Effector memory CD4-positive, alpha-beta T cell (primary cell): ENCODE data around the gene TDRD3.

Source experiments
- DNase-seq, 3 donors: peaks; one replicate each; pipeline ENCODE4 v3.0.0-alpha.2; 2020
- H3K27ac ChIP-seq: 2 replicates; pipeline ENCODE4 v1.7.0; 2013; ENCODE audit warnings: mild to moderate bottlenecking, low read length, moderate library complexity; ENCODE audit not compliant: insufficient read depth, poor library complexity, severe bottlenecking
- H3K27me3 ChIP-seq: replicated peaks from 2 replicates; pipeline ENCODE4 v1.7.0; 2013; ENCODE audit warnings: mild to moderate bottlenecking, low read length; ENCODE audit not compliant: insufficient read depth, control insufficient read depth, poor library complexity, severe bottlenecking
- H3K36me3 ChIP-seq: 2 replicates; pipeline ENCODE4 v1.7.0; 2013; ENCODE audit warnings: mild to moderate bottlenecking, low read length, moderate library complexity; ENCODE audit not compliant: control insufficient read depth, insufficient read depth
- H3K4me1 ChIP-seq: 2 replicates; pipeline ENCODE4 v1.7.0; 2013; ENCODE audit warnings: low read length, mild to moderate bottlenecking; ENCODE audit not compliant: control insufficient read depth, insufficient read depth, poor library complexity, severe bottlenecking
- H3K4me3 ChIP-seq: 2 replicates; pipeline ENCODE4 v1.7.0; 2013; ENCODE audit warnings: low read length, low read depth, mild to moderate bottlenecking; ENCODE audit not compliant: insufficient read depth, poor library complexity, severe bottlenecking
- H3K9me3 ChIP-seq: 2 replicates; pipeline ENCODE4 v1.7.0; 2013; ENCODE audit warnings: mild to moderate bottlenecking, low read length, moderate library complexity; ENCODE audit not compliant: control insufficient read depth

The TDRD3 gene

DNA sequence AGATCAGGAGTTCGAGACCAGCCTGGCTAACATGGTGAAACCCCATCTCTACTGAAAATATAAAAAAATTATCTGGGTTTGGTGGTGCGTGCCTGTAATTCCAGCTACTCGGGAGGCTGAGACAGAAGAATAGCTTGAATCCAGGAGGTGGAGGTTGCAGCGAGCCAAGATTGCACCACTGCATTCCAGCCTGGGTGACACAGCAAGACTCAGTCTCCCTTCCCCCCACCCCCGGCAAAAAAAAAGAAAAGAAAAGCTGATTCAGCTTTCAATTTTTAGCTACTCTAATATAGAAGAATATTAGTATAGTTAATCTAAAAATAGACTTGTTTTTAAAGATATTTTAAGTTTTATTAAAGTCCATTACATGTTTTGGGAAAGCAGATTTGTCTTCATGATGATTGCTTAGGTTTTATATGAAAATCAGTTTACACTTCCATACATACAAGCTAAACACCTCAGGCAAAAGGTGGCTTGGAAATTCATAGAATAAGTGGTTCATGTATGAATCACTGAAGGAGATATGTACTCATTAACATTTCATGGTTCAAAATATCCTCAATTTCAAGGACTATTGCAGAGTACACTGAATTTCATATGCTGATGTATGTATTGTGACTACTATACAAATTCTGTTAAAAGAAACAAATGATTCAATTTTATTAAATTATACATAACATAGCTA lies 165.2 kb downstream of the TDRD3 start:
- Histone ChIP-seq H3K27ac (no peak overlapping the region), H3K36me3 (peaks cover under 1% of the 10 kb centered on the region), H3K4me3 (no peak overlapping the region), H3K4me1 (no peaks in the 10 kb centered on the region), H3K27me3 (no peaks in the 10 kb centered on the region), H3K9me3 (no peaks in the 10 kb centered on the region)
- DNase-seq = no peak

GRCh38 chr13:60571571-60571970 lies 174.6 kb downstream of the TDRD3 start:
- DNase-seq = no peak
- no peaks in the 10 kb centered on the region for H3K9me3 ChIP-seq

GRCh38 chr13:60572003-60572798 lies 175.2 kb downstream of the TDRD3 start:
- Histone ChIP-seq H3K36me3 (peaks cover 11% of the 10 kb centered on the region), H3K27me3 (no peaks in the 10 kb centered on the region), H3K9me3 (no peaks in the 10 kb centered on the region), H3K4me1 (no peaks in the 10 kb centered on the region), H3K4me3 (no peak overlapping the region), H3K27ac (no peak overlapping the region)
- no peak for DNase-seq

More at GRCh38 chr13:60571571-60571970, 174.6 kb downstream of the TDRD3 start:
- Histone ChIP-seq H3K27me3 (no peaks in the 10 kb centered on the region), H3K36me3 (peaks cover 11% of the 10 kb centered on the region), H3K27ac (no peak overlapping the region), H3K4me3 (no peak overlapping the region), H3K4me1 (no peaks in the 10 kb centered on the region)

- Histone ChIP-seq H3K4me3 (no peak overlapping the region), H3K9me3 (no peaks in the 10 kb centered on the region), H3K27me3 (no peaks in the 10 kb centered on the region), H3K27ac (no peak overlapping the region), H3K4me1 (no peaks in the 10 kb centered on the region), H3K36me3 (peaks cover 7% of the 10 kb centered on the region)
- no peak for DNase-seq
Measured at GRCh38 chr13:60572855-60573254, 175.8 kb downstream of the TDRD3 start.

GRCh38 chr13:60574735-60575134 lies 177.7 kb downstream of the TDRD3 start:
- H3K4me3 ChIP-seq = no peak overlapping the region
- no peaks in the 10 kb centered on the region for H3K4me1 ChIP-seq
- H3K36me3 ChIP-seq = no peaks in the 10 kb centered on the region
- no peak for DNase-seq
- H3K9me3 ChIP-seq = no peaks in the 10 kb centered on the region
- H3K27ac ChIP-seq = no peak overlapping the region
- no peaks in the 10 kb centered on the region for H3K27me3 ChIP-seq

GRCh38 chr13:60575142-60575541 lies 178.1 kb downstream of the TDRD3 start:
- H3K36me3 ChIP-seq = no peaks in the 10 kb centered on the region
- no peak for DNase-seq
- H3K4me1 ChIP-seq = no peaks in the 10 kb centered on the region
- H3K27me3 ChIP-seq = no peaks in the 10 kb centered on the region
- no peak overlapping the region for H3K4me3 ChIP-seq
- no peak overlapping the region for H3K27ac ChIP-seq
- no peaks in the 10 kb centered on the region for H3K9me3 ChIP-seq

DNA sequence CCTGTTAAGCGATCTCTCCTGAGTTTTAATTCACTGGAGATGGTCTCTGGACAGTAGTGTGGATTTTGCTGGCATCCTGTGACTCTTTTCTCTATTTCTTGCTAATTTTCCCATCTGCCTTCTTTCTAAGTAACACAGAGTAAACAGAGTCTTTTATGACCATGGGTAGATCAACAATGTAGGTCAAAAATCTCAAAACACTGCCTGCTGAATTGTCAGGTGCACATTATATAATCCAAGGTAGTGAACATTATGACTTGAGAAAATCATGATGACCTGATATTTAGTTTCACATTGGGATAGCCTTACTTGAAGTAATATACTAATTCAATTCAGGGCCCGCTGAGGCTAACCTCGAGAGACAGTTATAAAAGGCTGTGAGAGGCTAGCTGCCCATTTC lies 180.7 kb downstream of the TDRD3 start:
- no peaks in the 10 kb centered on the region for H3K9me3 ChIP-seq
- H3K27ac ChIP-seq = no peak overlapping the region

DNA sequence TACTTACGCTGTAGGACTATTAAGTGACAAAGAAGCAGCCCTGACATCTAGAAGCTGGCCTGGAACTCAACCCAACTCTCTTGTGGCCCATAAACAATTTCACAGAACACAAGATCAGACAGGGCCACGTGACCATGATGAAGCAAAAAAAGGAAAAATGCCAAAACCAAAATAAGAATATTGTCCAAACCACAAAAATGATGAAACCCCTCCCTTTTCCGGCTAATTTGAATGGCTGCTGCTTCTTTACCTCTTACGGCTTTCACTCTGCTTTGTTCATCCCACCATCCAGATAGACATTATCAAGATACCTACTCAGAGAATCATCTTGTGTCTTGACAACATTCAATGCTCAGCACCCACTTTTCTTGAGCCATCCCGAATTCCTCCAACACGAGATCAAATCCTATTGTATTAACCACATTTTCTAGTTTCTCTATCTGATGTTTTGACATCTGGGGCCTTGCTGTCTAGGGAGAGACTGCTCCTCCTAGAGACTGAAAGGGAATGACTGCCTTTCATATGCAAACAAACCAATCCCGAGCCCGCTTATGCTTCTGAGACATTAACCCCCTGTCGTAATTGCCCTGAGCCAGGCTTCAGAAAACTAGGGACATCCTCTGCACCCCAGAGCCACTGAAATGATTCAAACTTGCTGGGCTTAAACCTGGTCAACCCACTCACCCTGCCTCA lies 186.3 kb downstream of the TDRD3 start:
- no peak for DNase-seq
- no peaks in the 10 kb centered on the region for H3K36me3 ChIP-seq
- no peak overlapping the region for H3K27ac ChIP-seq
- H3K9me3 ChIP-seq = no peaks in the 10 kb centered on the region
- no peak overlapping the region for H3K4me3 ChIP-seq
- H3K4me1 ChIP-seq = no peaks in the 10 kb centered on the region
- H3K27me3 ChIP-seq = no peaks in the 10 kb centered on the region

More for the DNA sequence above, 180.7 kb downstream of the TDRD3 start:
- DNase-seq = no peak
- Histone ChIP-seq H3K4me3 (no peak overlapping the region), H3K27me3 (no peaks in the 10 kb centered on the region), H3K4me1 (no peaks in the 10 kb centered on the region), H3K36me3 (no peaks in the 10 kb centered on the region)

DNA sequence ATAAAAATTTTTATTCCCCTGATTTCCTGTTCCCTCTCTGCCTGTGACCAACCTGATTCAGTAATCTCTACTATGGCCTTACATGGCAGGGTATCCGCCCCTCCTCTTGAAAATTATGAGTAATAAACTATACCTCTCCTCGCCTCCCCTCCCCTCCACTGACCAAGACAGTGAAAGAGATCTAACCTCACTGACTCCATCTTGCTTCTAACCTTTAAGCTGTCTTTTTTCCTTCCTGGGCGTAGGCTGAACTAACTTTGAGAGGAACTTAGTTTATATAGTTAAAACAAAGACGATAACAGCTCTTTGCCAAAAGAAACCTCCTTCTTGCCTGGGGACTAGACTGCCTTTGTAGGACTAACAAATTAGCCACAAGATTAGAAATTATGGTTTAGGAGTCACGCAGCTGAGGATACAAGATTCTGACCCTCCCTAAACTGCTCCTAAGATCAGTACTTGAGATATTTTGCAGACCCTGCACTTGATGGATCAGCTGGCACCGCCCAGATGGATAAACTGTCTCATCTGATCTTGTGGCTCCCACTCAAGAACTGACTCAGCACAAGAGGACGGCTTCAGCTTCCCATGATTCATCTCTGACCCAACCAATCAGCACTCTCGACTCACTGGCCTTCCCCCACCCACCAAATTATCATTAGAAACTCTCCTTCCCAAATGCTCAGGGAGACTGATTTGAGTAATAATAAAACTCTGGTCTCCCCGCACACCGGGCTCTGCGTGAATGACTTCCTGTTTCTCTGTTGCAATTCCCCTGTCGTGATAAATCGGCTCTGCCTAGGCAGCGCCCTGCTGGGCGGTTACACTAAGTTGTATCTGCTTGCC lies 187.1 kb downstream of the TDRD3 start:
- DNase-seq = no peak
- Histone ChIP-seq H3K27ac (no peak overlapping the region), H3K27me3 (no peaks in the 10 kb centered on the region), H3K9me3 (no peaks in the 10 kb centered on the region), H3K36me3 (no peaks in the 10 kb centered on the region), H3K4me1 (no peaks in the 10 kb centered on the region), H3K4me3 (no peak overlapping the region)
